Large intestine (tissue), 3 donors: ENCODE results near the gene TUBB3. TPM values are rescaled to one million over a fixed set of nuclear protein-coding genes. Genes with fewer than 3 reads are reported as not detected.
A peak's percentile ranks its signal among the peaks of the same experiment; 100 is the strongest.
"Not testable (repeated sequence)": the region's sequence is repeated elsewhere in the genome, so short reads cannot be mapped to it uniquely, and the experiment has no call there.

Experiments used
- DNase-seq, 2 donors: peaks; one replicate each; pipeline versions ENCODE4 v3.0.0 to v3.0.0-alpha.2; 2013
- H3K27ac ChIP-seq: one replicate; pipeline ENCODE4 v1.5.1; 2013; ENCODE audit warnings: low read length
- H3K27me3 ChIP-seq: 2 replicates; pipeline ENCODE4 v1.6.1; 2013; ENCODE audit warnings: low read length; ENCODE audit not compliant: control insufficient read depth, insufficient read depth
- H3K36me3 ChIP-seq: 2 replicates; pipeline ENCODE4 v1.6.1; 2013; ENCODE audit warnings: low read length; ENCODE audit not compliant: control insufficient read depth, insufficient read depth
- H3K4me1 ChIP-seq: one replicate; pipeline ENCODE4 v1.6.1; 2013; ENCODE audit warnings: low read length; ENCODE audit not compliant: control insufficient read depth, insufficient read depth
- H3K4me3 ChIP-seq: one replicate; pipeline ENCODE4 v1.5.1; 2013; ENCODE audit warnings: low read length
- H3K9me3 ChIP-seq: one replicate; pipeline ENCODE4 v1.6.1; 2013; ENCODE audit warnings: mild to moderate bottlenecking, low read depth, low read length, moderate library complexity; ENCODE audit not compliant: control insufficient read depth
- WGBS: methylation state at CpG from one replicate; pipeline ENCODE4 v1.1.5; 2013; ENCODE audit warnings: low lambda C conversion rate; ENCODE audit not compliant: insufficient coverage; 5-methylcytosine and 5-hydroxymethylcytosine counted together
- polyA plus RNA-seq: library from polyadenylated mRNA; unstranded; fragments of 120-200 nt; gene quantifications from one replicate; pipeline ENCODE4 v1.2.1, GENCODE V29; 2013

TUBB3 gene
- polyA plus RNA-seq, 1 donor, result 60.9 TPM

DNA sequence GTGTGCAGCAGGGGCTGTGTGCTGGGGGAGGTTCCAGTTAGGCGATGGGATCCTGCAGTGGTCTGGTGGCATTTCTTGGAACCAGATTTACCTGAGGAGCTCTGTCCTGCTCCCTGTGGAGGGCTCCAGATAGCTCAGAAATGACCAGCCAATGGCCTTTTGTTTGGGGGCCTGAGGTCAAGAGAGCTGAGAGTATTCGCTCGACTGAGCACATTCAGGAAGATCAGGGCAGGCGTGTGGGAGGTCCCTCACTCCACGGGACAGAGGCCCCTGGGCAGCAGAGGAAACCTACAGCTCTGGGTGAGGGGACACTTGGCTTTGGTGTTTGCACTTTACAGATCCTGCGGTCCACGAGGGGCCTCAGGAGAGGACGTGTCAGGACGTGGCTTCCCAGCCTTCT, 43.6 kb downstream of the TUBB3 start:
- peaks cover 12% of the 10 kb centered on the region for H3K9me3 ChIP-seq
- WGBS, result no CpG with 5 or more reads among the region's 9 CpGs
- peaks cover 15% of the 10 kb centered on the region for H3K36me3 ChIP-seq
- H3K27ac ChIP-seq, result no peak overlapping the region
- no peaks in the 10 kb centered on the region for H3K27me3 ChIP-seq
- H3K4me3 ChIP-seq, result no peak overlapping the region
- peaks cover 8% of the 10 kb centered on the region for H3K4me1 ChIP-seq
- no peak for DNase-seq

DNA sequence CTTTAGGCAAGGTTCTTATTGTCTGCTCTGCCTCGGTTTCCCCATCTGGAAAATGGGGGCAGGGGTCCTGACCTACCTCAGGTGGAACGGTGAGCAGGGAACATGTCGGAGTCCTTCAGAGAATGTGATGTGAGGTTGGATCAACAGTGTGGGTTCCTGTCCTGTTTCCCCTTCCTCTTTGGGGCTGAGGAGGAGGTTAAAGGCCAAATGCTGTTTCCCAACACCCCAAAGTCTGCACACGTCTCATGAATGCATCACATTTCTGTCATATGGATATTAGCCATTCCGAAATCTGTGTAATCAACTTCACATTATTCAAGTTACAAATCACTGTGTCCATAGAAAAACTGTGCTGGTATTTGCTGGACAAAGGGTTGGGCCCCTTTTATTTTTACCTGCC, 44.3 kb downstream of the TUBB3 start:
- not testable (repeated sequence) for H3K27ac ChIP-seq
- 80% methylated on average over 1 of the region's 5 CpGs for WGBS

GRCh38 chr16:89968074-89968473, 44.9 kb downstream of the TUBB3 start:
- 100% methylated on average over 1 of the region's 11 CpGs for WGBS

More for the DNA sequence above, 44.3 kb downstream of the TUBB3 start:
- H3K9me3 ChIP-seq, result peaks cover 16% of the 10 kb centered on the region
- peaks cover 15% of the 10 kb centered on the region for H3K36me3 ChIP-seq
- H3K27me3 ChIP-seq, H3K4me3 ChIP-seq, H3K4me1 ChIP-seq, DNase-seq: not testable (repeated sequence)

GRCh38 chr16:89969741-89970410, 46.7 kb downstream of the TUBB3 start:
- Histone ChIP-seq H3K36me3 (peaks cover 2% of the 10 kb centered on the region), H3K4me1 (peaks cover 22% of the 10 kb centered on the region)
- 100% methylated on average over 1 of the region's 6 CpGs for WGBS

More at GRCh38 chr16:89968074-89968473, 44.9 kb downstream of the TUBB3 start:
- H3K27ac ChIP-seq, H3K27me3 ChIP-seq, H3K4me1 ChIP-seq, DNase-seq, H3K4me3 ChIP-seq: not testable (repeated sequence)
- peaks cover 16% of the 10 kb centered on the region for H3K9me3 ChIP-seq
- H3K36me3 ChIP-seq, result peaks cover 13% of the 10 kb centered on the region

GRCh38 chr16:89971495-89972243, 48.5 kb downstream of the TUBB3 start:
- peak overlapping the region; percentile 65 for H3K4me3 ChIP-seq
- H3K36me3 ChIP-seq, result peaks cover 2% of the 10 kb centered on the region
- DNase-seq, result no peak
- no peaks in the 10 kb centered on the region for H3K27me3 ChIP-seq
- WGBS, result no CpG with 5 or more reads among the region's 42 CpGs
- peak overlapping the region; percentile 54 for H3K27ac ChIP-seq
- H3K4me1 ChIP-seq, result peaks cover 30% of the 10 kb centered on the region
- H3K9me3 ChIP-seq, result peaks cover 16% of the 10 kb centered on the region

More at GRCh38 chr16:89969741-89970410, 46.7 kb downstream of the TUBB3 start:
- Histone ChIP-seq H3K4me3 (no peak overlapping the region), H3K9me3 (peaks cover 16% of the 10 kb centered on the region), H3K27ac (no peak overlapping the region), H3K27me3 (no peaks in the 10 kb centered on the region)
- no peak for DNase-seq

DNA sequence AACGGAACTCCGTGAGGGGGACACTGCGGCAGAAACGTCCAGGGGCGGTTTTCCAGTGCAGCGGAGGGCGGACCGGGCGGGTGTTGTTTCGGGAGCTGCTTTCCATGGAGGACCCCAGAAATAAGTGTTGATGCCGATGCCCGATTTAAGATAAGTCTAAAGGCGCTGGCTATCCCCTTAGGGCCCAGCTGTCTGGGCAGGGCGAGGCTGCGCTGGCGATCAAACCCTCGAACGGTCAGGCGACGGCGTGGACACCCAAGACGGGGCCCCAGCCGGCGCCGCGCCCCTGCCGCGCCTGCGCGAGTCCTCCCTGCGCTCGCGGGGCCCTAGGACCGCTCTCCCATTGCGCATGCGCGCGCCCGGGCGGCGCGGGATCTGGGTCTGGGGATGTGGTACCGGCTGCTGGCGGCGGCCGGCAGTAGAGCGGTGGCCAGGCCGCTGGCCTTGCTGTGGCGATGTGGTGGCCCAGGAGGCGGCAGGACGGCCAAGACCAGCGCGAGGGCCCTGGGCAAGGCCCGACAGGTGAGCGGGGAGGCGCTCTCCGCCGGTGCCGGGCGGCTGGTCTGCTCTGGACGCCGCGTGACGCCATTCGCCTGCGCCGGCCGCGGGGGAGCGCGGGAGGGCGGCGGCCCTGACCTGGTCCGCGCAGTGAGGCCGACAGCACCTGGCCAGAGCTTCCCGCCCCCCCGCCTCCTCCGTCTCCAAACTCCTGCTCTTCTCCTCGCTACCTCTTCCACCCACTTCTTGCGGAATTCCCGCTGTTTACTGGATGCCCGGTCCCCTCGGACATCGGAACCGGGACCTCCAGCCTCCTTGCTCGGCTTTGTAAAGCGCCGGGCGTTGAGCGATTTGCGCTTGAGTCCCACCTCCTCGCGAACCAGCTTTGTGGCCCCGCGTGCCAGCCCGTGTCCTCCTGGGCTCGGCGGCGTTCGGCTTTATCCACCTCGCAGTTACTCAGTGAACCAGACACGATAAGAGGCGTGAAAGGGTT, 49.4 kb downstream of the TUBB3 start:
- WGBS, result no CpG with 5 or more reads among the region's 104 CpGs
- Histone ChIP-seq H3K4me1 (peaks cover 30% of the 10 kb centered on the region), H3K27me3 (no peaks in the 10 kb centered on the region)

GRCh38 chr16:89973235-89973634, 50.1 kb downstream of the TUBB3 start:
- H3K27me3 ChIP-seq, result no peaks in the 10 kb centered on the region
- peaks cover 9% of the 10 kb centered on the region for H3K36me3 ChIP-seq
- peak overlapping the region; percentile 75 for H3K27ac ChIP-seq
- WGBS, result 40% methylated on average over 2 of the region's 14 CpGs
- H3K4me3 ChIP-seq, result peak overlapping the region; percentile 65
- H3K4me1 ChIP-seq, result peaks cover 30% of the 10 kb centered on the region
- DNase-seq, result no peak
- peaks cover 16% of the 10 kb centered on the region for H3K9me3 ChIP-seq

More for the DNA sequence above, 49.4 kb downstream of the TUBB3 start:
- Histone ChIP-seq H3K4me3 (peak overlapping the region; percentile 65), H3K9me3 (peaks cover 16% of the 10 kb centered on the region), H3K27ac (peak overlapping the region; percentile 75), H3K36me3 (peaks cover 2% of the 10 kb centered on the region)
- peak; percentile 95 for DNase-seq

DNA sequence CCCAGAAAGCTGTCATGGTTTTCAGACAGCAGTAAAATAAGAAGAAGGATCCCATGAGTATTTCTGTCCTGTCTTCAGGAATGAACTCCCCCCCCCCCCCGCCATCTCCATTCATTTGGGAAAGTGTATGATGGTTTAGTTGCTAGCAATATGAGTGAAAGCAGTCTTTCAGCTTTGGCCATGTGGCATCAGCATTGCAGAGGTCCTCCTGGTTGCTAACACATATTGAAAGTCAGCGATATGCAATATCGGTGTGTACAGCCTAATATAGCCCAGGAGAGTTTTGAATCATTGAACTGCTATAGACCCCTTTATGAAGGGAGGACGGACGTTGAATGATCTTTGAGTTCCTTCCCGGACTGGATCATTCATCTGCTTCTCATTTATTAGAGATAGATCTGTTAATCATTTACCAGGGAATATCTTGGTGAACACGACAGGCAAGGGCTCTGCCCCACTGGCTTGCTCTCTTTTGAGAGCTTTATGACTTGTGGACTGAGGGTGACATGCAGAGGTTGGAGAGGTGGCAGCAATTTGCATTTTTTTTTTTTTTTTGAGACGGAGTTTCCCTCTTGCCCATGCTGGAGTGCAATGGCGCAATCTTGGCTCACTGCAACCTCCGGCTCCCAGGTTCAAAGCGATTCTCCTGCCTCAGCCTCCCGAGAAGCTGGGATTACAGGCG, 50.7 kb downstream of the TUBB3 start:
- peaks cover 13% of the 10 kb centered on the region for H3K36me3 ChIP-seq
- H3K4me1 ChIP-seq, result peaks cover 30% of the 10 kb centered on the region
- peak overlapping the region; percentile 65 for H3K4me3 ChIP-seq
- peak overlapping the region; percentile 75 for H3K27ac ChIP-seq
- WGBS, result no CpG with 5 or more reads among the region's 13 CpGs
- peaks cover 16% of the 10 kb centered on the region for H3K9me3 ChIP-seq
- no peaks in the 10 kb centered on the region for H3K27me3 ChIP-seq
- DNase-seq, result peak; percentile 68 to 90

GRCh38 chr16:89974870-89975269, 51.7 kb downstream of the TUBB3 start:
- Histone ChIP-seq H3K27ac (peak overlapping the region; percentile 75), H3K36me3 (peaks cover 20% of the 10 kb centered on the region), H3K9me3 (peaks cover 16% of the 10 kb centered on the region), H3K4me1 (peaks cover 30% of the 10 kb centered on the region), H3K4me3 (no peak overlapping the region), H3K27me3 (no peaks in the 10 kb centered on the region)
- DNase-seq, result peak; percentile 68 to 82
- no CpG with 5 or more reads among the region's 2 CpGs for WGBS
